ENCODE results near the gene TMEM107.
A peak's percentile ranks its signal among the peaks of the same experiment; 100 is the strongest.

- TF ChIP-seq POLR2A (IDR thresholded peaks at IDR 0.05; ENCODE audit: low read depth) (peak; percentile 16), CTCF (IDR thresholded peaks at IDR 0.05) (no peak), POLR2AphosphoS5 (IDR thresholded peaks at IDR 0.05) (peak; percentile 87 to 98), EP300 (IDR thresholded peaks at IDR 0.05) (no peak)
Measured at GRCh38 chr17:8192070-8192815, 16.1 kb upstream of the TMEM107 start.

All from esophagus muscularis mucosa (tissue), 4 donors.